H1 (cell line): ENCODE measurements around the gene RBM43.

ENCODE experiments used
- BRCA1 ChIP-seq: IDR thresholded peaks from 2 replicates; pipeline ENCODE4 v1.6.1; 2012; ENCODE audit warnings: low read depth, low read length, improper control_type of control experiment
- CTCF ChIP-seq, 3 experiments: IDR thresholded peaks; 1 replicate in 2 of 3; 2 replicates in 1 of 3; pipeline versions ENCODE4 v1.5.1 to v1.6.1; 2011; ENCODE audit warnings: low read length in 3 of 3, mild to moderate bottlenecking in 3 of 3, inconsistent platforms in 2 of 3, low read depth in 1 of 3, moderate library complexity in 1 of 3; ENCODE audit not compliant: insufficient read depth in 1 of 3; ENCODE audit errors: control extremely low read depth in 1 of 3

GRCh38 chr2:151264157-151264825, 2.6 kb upstream of the RBM43 start:
- no peak for TF ChIP-seq BRCA1
- no peak for TF ChIP-seq CTCF (IDR thresholded peaks at IDR 0.05; ENCODE audit: control extremely low read depth in 1 of 3, insufficient read depth in 1 of 3, low read depth in 1 of 3, low read length in 3 of 3)
